Chondrocyte (in vitro differentiated cells): ENCODE measurements around the gene ISG15. TPM values are rescaled to one million over a fixed set of nuclear protein-coding genes. Genes with fewer than 3 reads are reported as not detected.

Experiments used
- DNase-seq: peaks from one replicate; pipeline ENCODE4 v3.0.0; 2021; ENCODE audit warnings: mixed read lengths, low spot score
- H3K27ac Mint-ChIP-seq: one replicate; pipeline ENCODE4 v1.8.0; 2021; ENCODE audit warnings: mild to moderate bottlenecking, moderate library complexity, mixed read lengths; ENCODE audit not compliant: unreplicated experiment
- H3K27me3 Mint-ChIP-seq: 2 replicates; pipeline ENCODE4 v1.8.0; 2021; ENCODE audit warnings: low read depth, mixed read lengths
- H3K36me3 Mint-ChIP-seq: 2 replicates; pipeline ENCODE4 v1.8.0; 2021; ENCODE audit warnings: low read depth, mixed read lengths
- H3K4me1 Mint-ChIP-seq: 2 replicates; pipeline ENCODE4 v1.8.0; 2021; ENCODE audit warnings: low read depth, mild to moderate bottlenecking, mixed read lengths
- H3K4me3 Mint-ChIP-seq: one replicate; pipeline ENCODE4 v1.8.0; 2021; ENCODE audit warnings: mild to moderate bottlenecking, moderate library complexity, mixed read lengths; ENCODE audit not compliant: unreplicated experiment
- H3K9me3 Mint-ChIP-seq: 2 replicates; pipeline ENCODE4 v1.8.0; 2021; ENCODE audit warnings: low read depth, mixed read lengths
- CTCF ChIP-seq: fragments of 200-600 bp; sonication (generic); IDR thresholded peaks from 2 replicates; pipeline ENCODE4 v1.5.0; 2021; ENCODE audit warnings: antibody characterized with exemption, mild to moderate bottlenecking, moderate library complexity
- total RNA-seq: library from RNA; stranded (reverse); gene quantifications from 3 replicates; pipeline ENCODE4 v1.2.1, GENCODE V29; 2021

Gene ISG15
- total RNA-seq, 1 donor from 2014 or later = 42.2 TPM

- H3K27ac Mint-ChIP-seq = no peak overlapping the region
- H3K36me3 Mint-ChIP-seq = no peaks in the 10 kb centered on the region
- DNase-seq = no peak
- peaks cover 6% of the 10 kb centered on the region for H3K4me1 Mint-ChIP-seq
- H3K4me3 Mint-ChIP-seq = no peak overlapping the region
- H3K9me3 Mint-ChIP-seq = no peaks in the 10 kb centered on the region
- peaks cover 6% of the 10 kb centered on the region for H3K27me3 Mint-ChIP-seq
- TF ChIP-seq CTCF = no peak
Observed at GRCh38 chr1:970242-970972, 42.9 kb upstream of the ISG15 start.

- Mint-ChIP-seq H3K27me3 (peaks cover 10% of the 10 kb centered on the region), H3K4me1 (peaks cover 6% of the 10 kb centered on the region), H3K4me3 (no peak overlapping the region), H3K27ac (no peak overlapping the region), H3K36me3 (no peaks in the 10 kb centered on the region), H3K9me3 (no peaks in the 10 kb centered on the region)
- TF ChIP-seq CTCF = no peak
- no peak for DNase-seq
Observed at GRCh38 chr1:970973-971730, 42.1 kb upstream of the ISG15 start.

- Mint-ChIP-seq H3K27me3 (peaks cover 10% of the 10 kb centered on the region), H3K36me3 (no peaks in the 10 kb centered on the region), H3K4me1 (peaks cover 3% of the 10 kb centered on the region), H3K4me3 (no peak overlapping the region), H3K27ac (no peak overlapping the region), H3K9me3 (no peaks in the 10 kb centered on the region)
- TF ChIP-seq CTCF = no peak
- DNase-seq = no peak
Observed at GRCh38 chr1:971751-972506, 41.4 kb upstream of the ISG15 start.

- H3K36me3 Mint-ChIP-seq = no peaks in the 10 kb centered on the region
- H3K4me1 Mint-ChIP-seq = no peaks in the 10 kb centered on the region
- H3K27ac Mint-ChIP-seq = no peak overlapping the region
- TF ChIP-seq CTCF = no peak
- no peak for DNase-seq
- H3K9me3 Mint-ChIP-seq = no peaks in the 10 kb centered on the region
- H3K27me3 Mint-ChIP-seq = peaks cover 10% of the 10 kb centered on the region
- H3K4me3 Mint-ChIP-seq = no peak overlapping the region
Observed at GRCh38 chr1:972726-973458, 40.4 kb upstream of the ISG15 start.
